Osteocyte (in vitro differentiated cells): ENCODE data around the gene HNRNPH2. TPM values are rescaled to one million over a fixed set of nuclear protein-coding genes. Genes with fewer than 3 reads are reported as not detected.

Experiments
- DNase-seq: peaks from one replicate; pipeline ENCODE4 v3.0.0; 2021; ENCODE audit warnings: mixed read lengths; ENCODE audit not compliant: unreplicated experiment; ENCODE audit errors: extremely low spot score
- H3K27ac Mint-ChIP-seq: one replicate; pipeline ENCODE4 v1.8.0; 2021; ENCODE audit warnings: mild to moderate bottlenecking, mixed read lengths; ENCODE audit not compliant: unreplicated experiment
- H3K27me3 Mint-ChIP-seq: one replicate; pipeline ENCODE4 v1.8.0; 2021; ENCODE audit warnings: mixed read lengths; ENCODE audit not compliant: unreplicated experiment
- H3K36me3 Mint-ChIP-seq: one replicate; pipeline ENCODE4 v1.8.0; 2021; ENCODE audit warnings: mixed read lengths; ENCODE audit not compliant: unreplicated experiment
- H3K4me1 Mint-ChIP-seq: one replicate; pipeline ENCODE4 v1.8.0; 2021; ENCODE audit warnings: mixed read lengths; ENCODE audit not compliant: unreplicated experiment
- H3K4me3 Mint-ChIP-seq: one replicate; pipeline ENCODE4 v1.8.0; 2021; ENCODE audit warnings: mild to moderate bottlenecking, moderate library complexity, mixed read lengths; ENCODE audit not compliant: unreplicated experiment
- H3K9me3 Mint-ChIP-seq: one replicate; pipeline ENCODE4 v1.8.0; 2021; ENCODE audit warnings: mixed read lengths; ENCODE audit not compliant: unreplicated experiment
- total RNA-seq: library from RNA; stranded (reverse); gene quantifications from 2 replicates; pipeline ENCODE4 v1.2.1, GENCODE V29; 2021
- TF ChIP-seq, protein P1 (sequence below): fragments of 200-600 bp; sonication (generic); IDR thresholded peaks from 2 replicates; pipeline ENCODE4 v1.5.0; 2021; ENCODE audit warnings: antibody characterized with exemption, mild to moderate bottlenecking, moderate library complexity

Gene HNRNPH2
- total RNA-seq, 1 donor from 2014 or later: 67.7 TPM

GRCh38 chrX:101429934-101430333 is 21.9 kb downstream of the HNRNPH2 start:
- no peak overlapping the region for H3K4me3 Mint-ChIP-seq
- peaks cover 14% of the 10 kb centered on the region for H3K9me3 Mint-ChIP-seq

GRCh38 chrX:101430457-101431078 is 22.5 kb downstream of the HNRNPH2 start:
- Mint-ChIP-seq H3K4me1 (peaks cover 15% of the 10 kb centered on the region), H3K36me3 (peaks cover 23% of the 10 kb centered on the region), H3K27me3 (no peaks in the 10 kb centered on the region), H3K9me3 (peaks cover 12% of the 10 kb centered on the region), H3K4me3 (no peak overlapping the region), H3K27ac (peak overlapping the region; percentile 59)
- DNase-seq: no peak
- TF ChIP-seq, protein P1, sequence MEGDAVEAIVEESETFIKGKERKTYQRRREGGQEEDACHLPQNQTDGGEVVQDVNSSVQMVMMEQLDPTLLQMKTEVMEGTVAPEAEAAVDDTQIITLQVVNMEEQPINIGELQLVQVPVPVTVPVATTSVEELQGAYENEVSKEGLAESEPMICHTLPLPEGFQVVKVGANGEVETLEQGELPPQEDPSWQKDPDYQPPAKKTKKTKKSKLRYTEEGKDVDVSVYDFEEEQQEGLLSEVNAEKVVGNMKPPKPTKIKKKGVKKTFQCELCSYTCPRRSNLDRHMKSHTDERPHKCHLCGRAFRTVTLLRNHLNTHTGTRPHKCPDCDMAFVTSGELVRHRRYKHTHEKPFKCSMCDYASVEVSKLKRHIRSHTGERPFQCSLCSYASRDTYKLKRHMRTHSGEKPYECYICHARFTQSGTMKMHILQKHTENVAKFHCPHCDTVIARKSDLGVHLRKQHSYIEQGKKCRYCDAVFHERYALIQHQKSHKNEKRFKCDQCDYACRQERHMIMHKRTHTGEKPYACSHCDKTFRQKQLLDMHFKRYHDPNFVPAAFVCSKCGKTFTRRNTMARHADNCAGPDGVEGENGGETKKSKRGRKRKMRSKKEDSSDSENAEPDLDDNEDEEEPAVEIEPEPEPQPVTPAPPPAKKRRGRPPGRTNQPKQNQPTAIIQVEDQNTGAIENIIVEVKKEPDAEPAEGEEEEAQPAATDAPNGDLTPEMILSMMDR: no peak

More at GRCh38 chrX:101429934-101430333, 21.9 kb downstream of the HNRNPH2 start:
- H3K36me3 Mint-ChIP-seq: peaks cover 26% of the 10 kb centered on the region
- peak overlapping the region; percentile 59 for H3K27ac Mint-ChIP-seq
- TF ChIP-seq, protein P1: no peak
- H3K27me3 Mint-ChIP-seq: no peaks in the 10 kb centered on the region
- DNase-seq: no peak
- H3K4me1 Mint-ChIP-seq: peaks cover 15% of the 10 kb centered on the region

DNA sequence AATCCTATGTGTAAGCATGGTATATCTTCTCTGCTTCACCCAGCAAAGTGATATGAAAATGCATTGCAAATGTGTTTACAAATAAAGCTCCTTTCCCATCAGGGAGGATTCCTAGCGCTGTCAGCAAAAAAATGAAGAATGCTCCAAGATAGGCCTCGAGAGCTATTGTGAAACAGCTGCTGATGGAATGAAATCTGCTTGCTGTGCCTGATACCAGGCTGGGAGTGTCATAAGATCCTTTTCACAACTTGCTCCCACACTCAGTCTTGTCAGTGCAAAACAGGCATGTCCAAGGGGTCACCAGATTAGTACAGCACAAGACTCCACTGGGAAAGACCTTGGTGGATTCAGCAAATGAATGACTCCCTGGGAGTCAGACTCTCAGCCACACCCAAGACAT is 34.1 kb downstream of the HNRNPH2 start:
- no peaks in the 10 kb centered on the region for H3K27me3 Mint-ChIP-seq
- H3K27ac Mint-ChIP-seq: no peak overlapping the region
- TF ChIP-seq, protein P1: no peak
- peaks cover 13% of the 10 kb centered on the region for H3K9me3 Mint-ChIP-seq
- H3K36me3 Mint-ChIP-seq: peaks cover 44% of the 10 kb centered on the region
- no peaks in the 10 kb centered on the region for H3K4me1 Mint-ChIP-seq
- no peak overlapping the region for H3K4me3 Mint-ChIP-seq
- DNase-seq: no peak

- H3K27me3 Mint-ChIP-seq: no peaks in the 10 kb centered on the region
- DNase-seq: no peak
- no peak overlapping the region for H3K27ac Mint-ChIP-seq
- TF ChIP-seq, protein P1: no peak
- peaks cover 24% of the 10 kb centered on the region for H3K36me3 Mint-ChIP-seq
- no peak overlapping the region for H3K4me3 Mint-ChIP-seq
- no peaks in the 10 kb centered on the region for H3K4me1 Mint-ChIP-seq
- H3K9me3 Mint-ChIP-seq: peaks cover 21% of the 10 kb centered on the region
These were observed 41.3 kb downstream of the HNRNPH2 start for GRCh38 chrX:101449279-101449678.

- Mint-ChIP-seq H3K4me3 (no peak overlapping the region), H3K27me3 (no peaks in the 10 kb centered on the region), H3K36me3 (peaks cover 24% of the 10 kb centered on the region), H3K9me3 (peaks cover 21% of the 10 kb centered on the region), H3K27ac (no peak overlapping the region), H3K4me1 (no peaks in the 10 kb centered on the region)
- TF ChIP-seq, protein P1: no peak
- DNase-seq: no peak
These were observed 42.1 kb downstream of the HNRNPH2 start for GRCh38 chrX:101450085-101450484.
